B cell (primary cell): ENCODE results near the gene SCNN1B. TPM values are rescaled to one million over a fixed set of nuclear protein-coding genes. Genes with fewer than 3 reads are reported as not detected.

Experiments
- ATAC-seq: fragments of 200-7000 bp; cut with Tn5 transposase; one replicate; pipeline ENCODE4 v1.10.0; 2021; ENCODE audit warnings: low read depth, mild to moderate bottlenecking, moderate number of reproducible peaks, moderate library complexity
- CTCF ChIA-PET: fragments of 350-600 bp; sonication (Branson Sonifier 250); formaldehyde crosslinking; loops from one replicate; lab custom pipeline; 2021; ENCODE audit warnings: antibody characterized with exemption, inconsistent platforms; lab: Charles Lee
- POLR2A ChIA-PET: fragments of 350-600 bp; sonication (Branson Sonifier 250); formaldehyde crosslinking; loops from one replicate; lab custom pipeline; 2021; ENCODE audit warnings: antibody characterized with exemption; lab: Charles Lee
- DNase-seq: peaks from one replicate; pipeline ENCODE4 v3.0.0; 2013
- H2AFZ ChIP-seq: 2 replicates; pipeline ENCODE4 v1.6.1; 2012; ENCODE audit warnings: mild to moderate bottlenecking, low read depth, low read length; ENCODE audit not compliant: insufficient read depth, poor library complexity, severe bottlenecking
- H3K27ac ChIP-seq, 2 donors: 1 replicate in 1 of 2; 2 replicates in 1 of 2; pipeline ENCODE4 v1.5.1; 2012 to 2013; ENCODE audit warnings: low read length in 2 of 2, mild to moderate bottlenecking in 2 of 2, moderate library complexity in 1 of 2
- H3K27me3 ChIP-seq, 4 experiments: fragments of 200-600 bp in 1 of 4; sonication (generic) in 1 of 4; replicated peaks in 1 of 4; 1 replicate in 2 of 4; 2 replicates in 2 of 4; pipeline versions ENCODE4 v1.6.1 to v1.7.0; 2013 to 2016; ENCODE audit warnings: low read length in 3 of 4, mild to moderate bottlenecking in 2 of 4, mixed read lengths in 1 of 4, moderate library complexity in 1 of 4; ENCODE audit not compliant: insufficient read depth in 4 of 4, control insufficient read depth in 3 of 4; ENCODE audit errors: control extremely low read depth in 1 of 4
- H3K36me3 ChIP-seq, 2 experiments: replicated peaks in 1 of 2; 1 replicate in 1 of 2; 2 replicates in 1 of 2; pipeline versions ENCODE4 v1.6.1 to v1.7.1; 2013; ENCODE audit warnings: low read length in 1 of 2; ENCODE audit not compliant: insufficient read depth in 2 of 2, control insufficient read depth in 1 of 2; ENCODE audit errors: control extremely low read depth in 1 of 2, extremely low read depth in 1 of 2
- H3K4me1 ChIP-seq, 2 donors: fragments of 200-600 bp in 1 of 2; sonication (generic) in 1 of 2; 1 replicate in 1 of 2; 2 replicates in 1 of 2; pipeline versions ENCODE4 v1.5.1 to v1.6.1; 2013 to 2017; ENCODE audit warnings: low read length in 2 of 2; ENCODE audit not compliant: control insufficient read depth in 2 of 2, insufficient read depth in 2 of 2
- H3K4me2 ChIP-seq: replicated peaks from 2 replicates; pipeline ENCODE3; 2012; ENCODE audit warnings: mild to moderate bottlenecking, low read depth, low read length; ENCODE audit not compliant: poor library complexity, severe bottlenecking
- H3K4me3 ChIP-seq, 5 experiments: fragments of 200-600 bp in 1 of 5; sonication (generic) in 1 of 5; 1 replicate in 3 of 5; 2 replicates in 2 of 5; pipeline versions ENCODE4 v1.5.1 to v1.7.0; 2011 to 2016; ENCODE audit warnings: low read length in 4 of 5, mild to moderate bottlenecking in 4 of 5, low read depth in 2 of 5, control low read depth in 1 of 5, moderate library complexity in 1 of 5; ENCODE audit not compliant: insufficient read depth in 1 of 5; ENCODE audit errors: control extremely low read depth in 1 of 5, extremely low read depth in 1 of 5
- H3K79me2 ChIP-seq: fragments of 200-600 bp; sonication (generic); one replicate; pipeline ENCODE4 v1.6.0; 2016; ENCODE audit warnings: low read length; ENCODE audit not compliant: control insufficient read depth, insufficient read depth
- H3K9ac ChIP-seq: fragments of 200-600 bp; sonication (generic); 2 replicates; pipeline ENCODE4 v1.6.1; 2017; ENCODE audit warnings: mild to moderate bottlenecking, low read length, moderate library complexity
- H3K9me3 ChIP-seq, 3 donors: one replicate each; pipeline versions ENCODE4 v1.6.1 to v1.7.1; 2013; ENCODE audit warnings: low read length in 2 of 3; ENCODE audit not compliant: control insufficient read depth in 2 of 3, insufficient read depth in 1 of 3; ENCODE audit errors: control extremely low read depth in 1 of 3
- H4K20me1 ChIP-seq: 2 replicates; pipeline ENCODE4 v1.6.0; 2012; ENCODE audit warnings: mild to moderate bottlenecking, low read length; ENCODE audit not compliant: insufficient read depth, control insufficient read depth, poor library complexity, severe bottlenecking
- H3K27ac Mint-ChIP-seq: one replicate; pipeline ENCODE4 v1.8.0; 2021; ENCODE audit warnings: mixed read lengths
- H3K27me3 Mint-ChIP-seq: one replicate; pipeline ENCODE4 v1.8.0; 2021; ENCODE audit warnings: mixed read lengths
- H3K4me1 Mint-ChIP-seq: one replicate; pipeline ENCODE4 v1.8.0; 2021; ENCODE audit warnings: mixed read lengths
- H3K4me3 Mint-ChIP-seq: one replicate; pipeline ENCODE4 v1.8.0; 2021; ENCODE audit warnings: mixed read lengths
- H3K9me3 Mint-ChIP-seq: one replicate; pipeline ENCODE4 v1.8.0; 2022; ENCODE audit warnings: mixed read lengths; ENCODE audit not compliant: insufficient read depth
- CTCF ChIP-seq: fragments of 200-600 bp; IDR thresholded peaks from one replicate; pipeline ENCODE4 v1.8.0; 2022; ENCODE audit warnings: antibody characterized with exemption, mild to moderate bottlenecking
- EZH2 ChIP-seq: IDR thresholded peaks from 2 replicates; pipeline ENCODE4 v1.6.1; 2012; ENCODE audit warnings: borderline replicate concordance, low read depth, mild to moderate bottlenecking, moderate library complexity, low read length; ENCODE audit not compliant: insufficient read depth, poor library complexity, severe bottlenecking
- WGBS: methylation state at CpG from one replicate; pipeline ENCODE4 v1.1.5; 2013; ENCODE audit warnings: missing lambda C conversion rate; ENCODE audit not compliant: insufficient coverage; 5-methylcytosine and 5-hydroxymethylcytosine counted together
- intact Hi-C: fragments of 100-400 bp; cut with micrococcal nuclease; formaldehyde crosslinking; loops from one replicate; pipeline ENCODE4 v1.10.0; 2022
- polyA plus RNA-seq: library from polyadenylated mRNA; depleted of rRNA; stranded (reverse); fragments of >200 nt; gene quantifications from 2 replicates; pipeline ENCODE4 v1.2.3, GENCODE V29; 2012
- total RNA-seq, 2 donors: library from RNA; stranded (reverse); fragments of 120-200 nt in 1 of 2; gene quantifications; 1 replicate in 1 of 2; 2 replicates in 1 of 2; pipeline versions ENCODE4 v1.2.3 to v1.2.4, GENCODE V29; 2013 to 2022

SCNN1B gene
- total and polyA plus RNA-seq, 2 donors (not counting 1 experiment from before 2014, with no cell fraction given): 0.30 TPM; not detected in 1

GRCh38 chr16:23391381-23392222 lies 89.5 kb downstream of the SCNN1B start:
- POLR2A ChIA-PET: no interaction called here

More at GRCh38 chr16:23391381-23392222, 89.5 kb downstream of the SCNN1B start:
- H3K4me3 ChIP-seq: no peak overlapping the region
- H3K4me3 Mint-ChIP-seq: no peak overlapping the region
- no peak overlapping the region for H3K27ac Mint-ChIP-seq
- H3K9ac ChIP-seq: no peak overlapping the region
- 98% methylated on average over 17 of the region's 17 CpGs for WGBS
- H3K27me3 ChIP-seq: no peaks in the 10 kb centered on the region
- no peaks in the 10 kb centered on the region for H3K9me3 ChIP-seq
- no peak overlapping the region for H3K4me2 ChIP-seq
- H3K4me1 Mint-ChIP-seq: no peaks in the 10 kb centered on the region
- no peak overlapping the region for H3K27ac ChIP-seq
- intact Hi-C loops: no loop called here
- no peaks in the 10 kb centered on the region for H3K4me1 ChIP-seq
- no peaks in the 10 kb centered on the region for H3K9me3 Mint-ChIP-seq
- DNase-seq (no peak), ATAC-seq (no peak)
- no peaks in the 10 kb centered on the region for H3K27me3 Mint-ChIP-seq
- H4K20me1 ChIP-seq: no peaks in the 10 kb centered on the region
- no peaks in the 10 kb centered on the region for H3K79me2 ChIP-seq
- peaks cover 0 to 44% of the 10 kb centered on the region in 2 experiments for H3K36me3 ChIP-seq
- TF ChIP-seq EZH2 (no peak), CTCF (no peak)
- CTCF ChIA-PET: no interaction called here
- H2AFZ ChIP-seq: no peak overlapping the region
